Mucosa of descending colon (tissue), 3 donors: ENCODE data around the gene GNAT2. TPM values are rescaled to one million over a fixed set of nuclear protein-coding genes. Genes with fewer than 3 reads are reported as not detected.

Source experiments
- ATAC-seq: fragments of 200-7000 bp; cut with Tn5 transposase; one replicate; pipeline ENCODE4 v1.9.1; 2020; ENCODE audit warnings: mild to moderate bottlenecking, moderate library complexity
- DNase-seq, 3 donors: peaks; one replicate each; pipeline ENCODE4 v3.0.0-alpha.2; 2020
- H3K36me3 ChIP-seq: fragments of 200-600 bp; one replicate; pipeline ENCODE4 v1.8.0; 2021; ENCODE audit warnings: low read depth, mild to moderate bottlenecking
- H3K4me1 ChIP-seq: fragments of 200-600 bp; one replicate; pipeline ENCODE4 v1.8.0; 2021; ENCODE audit warnings: low read depth, mild to moderate bottlenecking
- H3K4me3 ChIP-seq: fragments of 200-600 bp; one replicate; pipeline ENCODE4 v1.8.0; 2021; ENCODE audit warnings: mild to moderate bottlenecking
- H3K9me3 ChIP-seq: fragments of 200-600 bp; one replicate; pipeline ENCODE4 v1.8.0; 2021; ENCODE audit warnings: mild to moderate bottlenecking
- intact Hi-C, 2 donors: fragments of 100-400 bp; cut with DNase I in 1 of 2; cut with micrococcal nuclease in 1 of 2; formaldehyde crosslinking; loops; one replicate each; pipeline versions ENCODE4 v1.11.0 to v1.11.1; 2022; cut with DNase I, micrococcal nuclease
- total RNA-seq, 3 donors: library from RNA; stranded (reverse); fragmentation: NEBNext Ultra II Directional in 2 of 3; extraction: Animal tissue kit (Norgen Biotek cat#: 25700) in 2 of 3; gene quantifications; one replicate each; pipeline versions ENCODE4 v1.2.1 to v1.2.4, GENCODE V29; 2021 to 2023
- TF ChIP-seq, protein P1 (sequence below): fragments of 200-600 bp; IDR thresholded peaks from one replicate; pipeline ENCODE4 v1.8.0; 2022; ENCODE audit warnings: antibody characterized with exemption, mild to moderate bottlenecking
- donor health status: DM: no; HTN: no; CAD: no; lungs with moderate emphysema.
- donor health status: DM: no; HTN: no; CAD: no.
- donor health status: DM: no; HTN: yes; CAD: no.

The GNAT2 gene
- total RNA-seq, 3 donors from 2014 or later = not detected

DNA sequence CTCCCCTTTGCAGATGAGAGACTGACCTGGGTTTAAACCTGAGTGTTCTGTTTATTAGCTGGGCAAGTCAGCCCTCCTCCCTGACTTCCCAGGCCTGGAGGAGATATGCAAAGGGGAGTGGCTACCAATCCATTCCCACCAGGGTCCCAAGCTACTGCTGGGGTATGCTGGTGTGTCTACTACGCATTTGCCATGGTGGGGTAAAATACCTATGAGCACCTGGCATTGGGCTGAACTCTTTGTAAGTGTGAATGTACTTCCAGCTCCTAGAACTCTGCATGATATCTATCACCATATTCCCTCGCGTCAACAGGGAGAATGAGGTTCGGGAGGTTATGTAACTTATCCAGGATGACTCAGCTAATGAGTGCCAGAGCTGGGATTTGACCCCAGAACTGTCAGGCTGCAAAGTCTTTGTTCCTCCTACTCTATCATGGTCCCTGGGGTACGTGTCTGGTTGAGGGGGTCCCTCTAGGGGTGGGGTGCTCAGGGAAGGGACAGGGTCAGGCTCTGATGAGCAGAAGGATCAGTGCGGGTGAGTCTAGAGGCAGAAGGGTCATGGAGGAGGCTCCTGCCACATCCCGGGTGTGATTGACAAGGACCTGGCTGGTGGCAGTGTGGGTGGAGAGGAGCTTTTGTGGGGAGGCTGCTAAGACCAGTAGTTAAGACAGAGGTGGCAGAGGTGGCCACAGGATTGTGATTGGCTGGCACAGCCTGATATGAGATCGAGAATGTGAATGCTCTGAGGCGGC, 17.0 kb upstream of the GNAT2 start:
- Histone ChIP-seq H3K9me3 (no peaks in the 10 kb centered on the region), H3K36me3 (no peaks in the 10 kb centered on the region), H3K4me1 (peaks cover 13% of the 10 kb centered on the region), H3K4me3 (no peak overlapping the region)
- TF ChIP-seq, protein P1, sequence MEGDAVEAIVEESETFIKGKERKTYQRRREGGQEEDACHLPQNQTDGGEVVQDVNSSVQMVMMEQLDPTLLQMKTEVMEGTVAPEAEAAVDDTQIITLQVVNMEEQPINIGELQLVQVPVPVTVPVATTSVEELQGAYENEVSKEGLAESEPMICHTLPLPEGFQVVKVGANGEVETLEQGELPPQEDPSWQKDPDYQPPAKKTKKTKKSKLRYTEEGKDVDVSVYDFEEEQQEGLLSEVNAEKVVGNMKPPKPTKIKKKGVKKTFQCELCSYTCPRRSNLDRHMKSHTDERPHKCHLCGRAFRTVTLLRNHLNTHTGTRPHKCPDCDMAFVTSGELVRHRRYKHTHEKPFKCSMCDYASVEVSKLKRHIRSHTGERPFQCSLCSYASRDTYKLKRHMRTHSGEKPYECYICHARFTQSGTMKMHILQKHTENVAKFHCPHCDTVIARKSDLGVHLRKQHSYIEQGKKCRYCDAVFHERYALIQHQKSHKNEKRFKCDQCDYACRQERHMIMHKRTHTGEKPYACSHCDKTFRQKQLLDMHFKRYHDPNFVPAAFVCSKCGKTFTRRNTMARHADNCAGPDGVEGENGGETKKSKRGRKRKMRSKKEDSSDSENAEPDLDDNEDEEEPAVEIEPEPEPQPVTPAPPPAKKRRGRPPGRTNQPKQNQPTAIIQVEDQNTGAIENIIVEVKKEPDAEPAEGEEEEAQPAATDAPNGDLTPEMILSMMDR = no peak
- DNase-seq = peak in 1 of 3 donors; percentile 24
- ATAC-seq = no peak
- intact Hi-C loops = loop anchor here in 1 of 2 donors (10.0 kb wide), 1 partner anchor 92 kb away; the partner anchor contains the start of gene GNAI3

DNA sequence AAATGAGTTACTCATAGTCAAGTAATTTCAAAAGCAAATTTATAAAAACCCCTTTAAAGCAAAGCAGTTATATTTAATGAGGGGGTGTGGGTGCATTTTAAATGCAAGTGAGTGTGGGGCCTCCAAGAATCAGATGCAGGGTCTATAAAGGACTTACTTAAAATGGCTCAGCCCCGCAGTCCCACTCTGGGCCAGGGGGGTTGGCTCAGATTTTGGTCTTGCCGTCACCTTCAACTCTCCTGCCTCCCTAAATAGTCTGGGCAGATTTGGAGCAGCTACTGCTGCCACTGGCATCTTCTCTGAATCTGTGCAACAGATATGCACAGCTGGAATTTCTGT, 16.4 kb upstream of the GNAT2 start:
- H3K4me1 ChIP-seq = peaks cover 13% of the 10 kb centered on the region
- H3K4me3 ChIP-seq = no peak overlapping the region
- no peak for DNase-seq
- no peaks in the 10 kb centered on the region for H3K9me3 ChIP-seq
- intact Hi-C loops = loop anchor here in 1 of 2 donors (10.0 kb wide), 1 partner anchor 91 kb away; the partner anchor contains the start of gene GNAI3
- no peaks in the 10 kb centered on the region for H3K36me3 ChIP-seq
- TF ChIP-seq, protein P1 = no peak
- no peak for ATAC-seq

DNA sequence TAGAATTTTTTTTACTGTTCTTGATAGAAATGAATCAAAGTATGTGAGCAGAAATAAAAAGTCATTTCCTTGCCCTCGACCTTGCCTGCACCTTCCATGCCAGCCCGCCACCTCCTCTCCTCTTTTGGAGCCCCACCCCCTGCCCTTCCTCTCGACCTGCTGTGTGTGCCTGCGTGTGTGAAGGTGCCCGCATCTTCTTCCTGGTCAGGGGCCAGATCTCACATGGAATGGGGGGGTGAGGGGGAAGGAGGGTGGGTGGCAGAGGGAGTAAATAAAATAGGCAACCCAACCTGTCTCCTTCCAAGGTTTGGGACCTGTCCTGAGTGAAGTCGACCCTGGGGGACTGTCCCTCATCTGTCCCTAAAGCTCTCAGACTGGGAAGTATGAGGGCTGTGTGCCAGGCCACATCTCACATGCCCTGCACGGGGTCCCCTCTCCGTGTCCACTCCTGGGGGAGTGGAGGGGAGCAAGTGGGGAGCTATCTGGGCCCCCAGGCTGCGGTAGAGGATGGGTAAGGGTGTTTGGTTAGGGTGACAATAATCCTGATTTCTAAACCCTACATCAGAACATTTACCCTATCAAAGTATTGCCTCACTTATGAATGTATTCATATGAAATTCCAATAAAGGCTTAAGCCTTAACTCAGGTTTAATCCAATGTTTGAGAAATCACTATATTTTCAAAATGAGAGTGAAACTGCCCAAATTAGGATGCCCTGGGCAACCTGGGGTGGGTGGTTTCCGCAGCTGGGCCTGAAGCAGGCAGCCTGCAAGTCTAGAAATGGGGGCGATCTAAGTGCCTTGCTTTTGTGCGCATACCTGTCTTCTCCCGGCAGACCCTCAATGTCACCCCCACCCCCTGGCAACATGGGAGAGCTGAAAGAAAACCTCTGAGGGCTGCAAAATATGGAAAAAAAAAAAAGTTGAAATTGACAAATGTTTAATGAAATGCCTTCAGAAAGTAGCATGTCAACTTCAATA, 15.6 kb upstream of the GNAT2 start:
- ATAC-seq = peak; percentile 30
- DNase-seq = peak in 1 of 3 donors; percentile 60
- TF ChIP-seq, protein P1 = no peak
- no peak overlapping the region for H3K4me3 ChIP-seq
- H3K4me1 ChIP-seq = peaks cover 13% of the 10 kb centered on the region
- H3K9me3 ChIP-seq = no peaks in the 10 kb centered on the region
- H3K36me3 ChIP-seq = no peaks in the 10 kb centered on the region
- intact Hi-C loops = loop anchor here in 1 of 2 donors (10.0 kb wide), 1 partner anchor 90 kb away; the partner anchor contains the start of gene GNAI3

DNA sequence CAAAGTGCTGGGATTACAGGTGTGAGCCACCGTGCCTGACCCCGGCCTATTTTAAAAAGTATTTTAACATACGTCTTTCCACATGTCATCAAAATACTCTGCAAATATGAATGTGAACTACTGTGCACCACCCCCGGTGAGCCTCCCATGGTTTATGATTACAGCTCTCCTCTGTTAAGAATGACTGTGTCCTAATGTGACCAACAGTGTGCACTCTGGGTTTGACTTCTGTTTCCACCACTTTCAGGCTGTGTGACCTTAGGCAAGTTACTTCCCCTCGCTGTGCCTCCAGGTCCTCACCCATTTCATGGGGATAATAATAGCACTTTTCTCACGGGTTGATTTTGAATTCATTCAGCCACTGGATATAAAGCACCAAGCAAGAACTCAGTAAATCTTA, 14.9 kb upstream of the GNAT2 start:
- no peak for DNase-seq
- intact Hi-C loops = loop anchor here in 1 of 2 donors (10.0 kb wide), 1 partner anchor 89 kb away; the partner anchor contains the start of gene GNAI3

More for the DNA sequence above, 14.9 kb upstream of the GNAT2 start:
- Histone ChIP-seq H3K9me3 (no peaks in the 10 kb centered on the region), H3K4me3 (no peak overlapping the region), H3K4me1 (peaks cover 13% of the 10 kb centered on the region), H3K36me3 (no peaks in the 10 kb centered on the region)
- ATAC-seq = no peak
- TF ChIP-seq, protein P1 = no peak
